Measurements from ENCODE around the gene PRKG1.
"Not testable (repeated sequence)": the region's sequence is repeated elsewhere in the genome, so short reads cannot be mapped to it uniquely, and the experiment has no call there.

PRKG1 gene

GRCh38 chr10:51340845-51341610 lies 266.7 kb downstream of the PRKG1 start:
- DNase-seq = no peak

GRCh38 chr10:51341745-51342144 lies 267.5 kb downstream of the PRKG1 start:
- not testable (repeated sequence) for DNase-seq

- no peak for DNase-seq
These were observed 268.1 kb downstream of the PRKG1 start for GRCh38 chr10:51342381-51342780.

DNA sequence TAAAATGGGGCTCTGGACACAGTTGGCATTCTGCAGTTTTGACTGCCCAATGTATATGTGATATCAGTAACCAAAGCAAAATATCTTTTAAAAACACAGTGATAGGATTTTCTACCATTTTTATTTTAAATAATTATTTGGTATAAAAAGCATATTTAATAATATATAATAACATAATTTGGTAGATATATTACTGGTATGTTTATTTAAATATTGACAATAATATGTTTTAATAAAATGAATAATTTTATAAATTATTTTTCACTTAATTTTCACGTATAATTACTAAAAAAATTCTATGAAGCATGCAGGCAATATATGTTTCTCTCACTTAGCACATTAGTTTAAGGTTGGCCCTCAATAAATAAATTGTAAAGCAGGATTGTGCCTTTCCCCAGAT lies 269.1 kb downstream of the PRKG1 start:
- DNase-seq = no peak

DNA sequence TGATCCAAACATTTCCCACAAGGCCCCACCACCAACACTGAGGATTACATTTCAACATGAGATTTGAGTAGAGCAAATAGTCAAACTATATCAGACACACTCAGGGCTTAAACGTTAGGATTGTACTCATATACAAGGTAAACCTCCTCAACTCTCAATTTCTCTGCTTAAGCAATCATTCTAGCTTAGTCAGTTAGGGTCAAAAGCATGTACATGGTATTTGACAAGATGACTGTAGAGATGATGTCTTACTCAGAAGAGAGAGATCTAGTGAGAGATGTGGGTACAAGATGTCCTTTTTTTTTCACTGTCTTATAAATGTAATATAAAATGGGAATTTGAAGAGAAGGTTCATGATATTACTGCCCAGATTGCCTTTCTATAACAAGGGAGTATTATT lies 270.1 kb downstream of the PRKG1 start:
- DNase-seq = no peak

- DNase-seq = no peak
These were observed 274.3 kb downstream of the PRKG1 start for GRCh38 chr10:51348622-51349021.

- DNase-seq = no peak
These were observed 282.9 kb downstream of the PRKG1 start for GRCh38 chr10:51357170-51357569.

- DNase-seq = no peak
These were observed 283.9 kb downstream of the PRKG1 start for GRCh38 chr10:51358227-51358626.

DNA sequence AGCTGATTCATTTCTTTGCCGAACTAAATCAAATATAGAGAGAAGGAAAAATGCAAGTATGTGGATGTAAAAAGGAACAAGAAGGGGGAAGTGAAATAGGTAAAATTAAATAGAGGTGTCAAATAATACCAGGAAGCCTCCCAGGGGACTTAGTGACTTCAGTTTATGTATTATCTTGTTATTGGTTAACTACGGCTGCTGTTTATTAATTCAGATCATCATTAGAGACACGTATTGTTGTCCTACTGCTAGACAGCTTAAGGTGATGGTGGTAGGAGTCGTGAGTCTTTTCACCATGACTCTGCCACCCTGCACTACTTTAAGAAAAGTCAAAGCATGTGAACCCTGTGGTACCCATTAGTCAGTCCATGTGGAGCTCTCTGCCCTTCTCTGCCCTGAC lies 289.1 kb downstream of the PRKG1 start:
- DNase-seq = no peak

- no peak for DNase-seq
These were observed 290.4 kb downstream of the PRKG1 start for GRCh38 chr10:51364674-51365073.

- no peak for DNase-seq
These were observed 291.8 kb downstream of the PRKG1 start for GRCh38 chr10:51366044-51366443.

GRCh38 chr10:51367127-51367526 lies 292.8 kb downstream of the PRKG1 start:
- no peak for DNase-seq

DNA sequence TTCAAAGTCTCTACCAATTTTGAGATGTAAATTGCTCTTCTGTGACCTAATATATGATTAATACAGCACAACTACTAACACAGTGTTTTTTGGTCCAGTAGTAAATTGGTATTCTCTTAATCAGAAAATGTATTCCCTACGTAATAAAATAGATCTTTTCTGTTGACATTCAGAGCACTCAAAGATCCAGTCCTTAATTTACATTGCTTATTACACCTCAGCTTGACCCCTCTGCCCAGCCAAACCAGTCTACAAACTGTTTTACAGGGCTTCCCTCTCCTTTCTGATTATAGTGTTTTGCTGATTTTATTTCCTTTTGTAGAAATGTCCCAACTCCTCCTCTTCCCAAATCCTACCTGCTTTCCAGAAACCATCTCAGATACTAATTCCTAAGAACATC lies 293.4 kb downstream of the PRKG1 start:
- DNase-seq = no peak

GRCh38 chr10:51368943-51369342 lies 294.7 kb downstream of the PRKG1 start:
- no peak for DNase-seq

DNA sequence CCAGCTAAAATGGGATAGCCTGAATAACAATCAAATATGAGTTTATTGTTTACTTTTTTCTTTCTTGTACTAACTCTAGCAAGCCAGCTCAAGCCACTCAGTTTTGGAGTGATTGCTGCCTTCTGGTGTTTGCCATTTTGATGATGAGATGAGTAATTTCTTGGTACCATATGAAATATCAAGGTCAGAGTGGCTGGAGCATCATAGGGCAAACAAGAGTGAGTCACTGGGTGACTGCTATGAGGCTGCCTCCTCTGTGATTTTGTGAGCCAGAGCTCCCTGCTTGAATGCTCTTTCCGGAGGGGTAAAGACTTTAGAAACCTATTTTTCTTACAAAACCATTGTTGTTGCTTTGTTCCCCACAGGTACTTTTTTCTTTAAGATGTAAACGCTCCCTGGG lies 295.6 kb downstream of the PRKG1 start:
- no peak for DNase-seq

DNA sequence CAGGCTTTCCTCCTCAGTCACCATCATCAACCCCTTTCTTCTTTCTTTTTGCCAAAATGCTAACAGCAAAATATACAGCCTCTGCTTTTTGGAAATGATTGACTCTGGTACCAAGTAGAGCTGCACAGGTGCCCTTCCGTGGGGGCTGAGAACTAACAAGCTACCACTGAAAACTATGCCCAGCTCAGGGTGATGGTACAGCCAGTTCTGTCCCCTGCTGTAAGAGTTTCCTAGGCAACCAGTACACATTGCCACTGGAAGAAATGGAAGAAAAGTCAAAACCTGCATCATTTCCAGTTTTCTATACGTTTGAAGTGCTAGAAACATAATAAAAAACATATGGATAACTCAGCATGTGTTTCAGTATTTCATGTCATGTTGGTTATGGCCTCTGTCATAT lies 297.5 kb downstream of the PRKG1 start:
- no peak for DNase-seq

GRCh38 chr10:51375790-51376189 lies 301.5 kb downstream of the PRKG1 start:
- DNase-seq = no peak

DNA sequence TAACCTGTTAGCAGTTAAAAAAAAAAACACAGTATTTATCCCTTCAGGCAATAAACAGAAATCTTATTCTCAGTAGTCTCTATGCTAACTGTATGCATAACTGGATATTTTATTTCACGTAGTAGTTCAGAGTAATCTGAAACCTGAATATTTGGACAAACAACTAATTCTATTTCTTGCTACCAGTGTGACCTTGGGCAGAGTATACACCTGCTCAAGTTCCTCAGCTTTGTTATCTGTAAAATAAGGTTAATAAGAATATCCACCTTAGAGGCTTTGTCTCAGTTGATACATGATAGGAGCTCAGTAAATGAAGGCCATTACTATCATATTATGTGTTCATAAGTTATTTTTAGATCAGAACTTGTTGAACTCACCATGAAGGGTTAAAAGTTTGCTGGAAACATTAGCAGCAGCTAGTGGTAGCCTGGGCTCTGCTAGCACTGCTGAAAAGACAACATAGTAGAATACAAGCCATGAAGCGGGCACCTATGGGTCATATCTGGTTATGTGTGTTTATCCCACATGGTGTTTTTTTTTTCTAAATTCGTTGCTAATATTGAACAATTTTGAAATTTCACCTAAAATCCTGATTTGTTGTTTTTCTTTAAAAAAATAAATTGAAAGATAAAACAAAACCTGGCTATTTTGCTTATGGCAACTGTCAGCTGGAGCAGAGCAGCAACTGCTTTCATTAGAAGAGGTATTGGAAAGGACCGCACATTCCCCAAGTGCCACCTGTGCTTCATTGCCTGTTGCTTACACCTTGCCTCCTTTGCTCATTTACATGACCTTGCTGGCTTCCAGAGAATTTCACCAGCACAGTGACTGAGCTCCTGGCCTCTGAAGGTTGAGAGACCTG lies 303.0 kb downstream of the PRKG1 start:
- DNase-seq = no peak

DNA sequence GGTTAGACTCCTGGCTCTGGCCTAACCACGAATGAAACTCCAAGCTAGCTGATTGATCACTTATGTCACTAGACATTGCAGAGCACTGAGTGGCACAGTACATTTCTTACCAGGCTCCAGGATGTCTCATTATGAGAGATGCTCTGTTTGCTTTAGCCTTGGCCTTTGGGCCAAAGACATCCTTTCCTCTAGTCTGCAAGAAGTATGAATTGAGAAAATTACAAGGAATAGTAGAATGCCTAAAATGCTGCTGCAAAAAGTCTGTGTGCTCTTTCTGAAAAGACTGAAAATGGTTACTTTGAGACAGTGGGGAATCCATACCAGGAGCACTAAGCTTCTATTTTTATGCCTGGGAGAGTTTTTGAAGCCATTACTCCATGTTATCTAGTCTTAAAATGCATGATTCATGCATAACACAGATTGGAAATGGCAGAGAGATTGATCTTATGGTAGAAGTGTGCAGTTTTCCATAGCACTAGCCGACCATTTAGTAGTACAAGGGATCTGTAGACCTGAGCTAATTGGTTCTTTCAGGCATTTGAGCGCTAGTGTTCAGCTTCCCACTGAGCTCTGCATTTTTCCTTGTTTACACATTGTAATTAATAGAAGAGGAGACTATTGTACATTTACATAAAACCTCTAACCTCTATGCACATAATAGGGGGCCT lies 303.8 kb downstream of the PRKG1 start:
- DNase-seq = no peak

DNA sequence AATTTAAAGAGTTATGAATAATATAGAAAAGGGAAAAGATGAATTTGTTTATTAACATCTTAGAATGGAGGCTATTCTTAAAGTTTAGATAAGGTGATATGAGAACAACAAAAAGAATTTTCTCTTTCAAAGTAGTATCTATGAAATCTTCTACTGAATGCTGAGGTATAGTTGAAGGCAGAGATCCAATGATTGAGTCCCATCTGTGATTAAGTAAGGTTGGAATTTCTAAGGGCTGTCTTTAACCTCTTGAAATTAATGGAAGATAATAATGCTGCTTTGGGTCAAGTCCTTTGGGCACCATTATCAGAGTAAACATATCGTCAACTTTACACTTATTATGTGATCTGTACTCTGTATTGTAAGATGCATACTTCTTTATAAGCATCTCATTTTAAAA lies 307.9 kb downstream of the PRKG1 start:
- no peak for DNase-seq

- no peak for DNase-seq
These were observed 310.7 kb downstream of the PRKG1 start for GRCh38 chr10:51384971-51385370.

DNA sequence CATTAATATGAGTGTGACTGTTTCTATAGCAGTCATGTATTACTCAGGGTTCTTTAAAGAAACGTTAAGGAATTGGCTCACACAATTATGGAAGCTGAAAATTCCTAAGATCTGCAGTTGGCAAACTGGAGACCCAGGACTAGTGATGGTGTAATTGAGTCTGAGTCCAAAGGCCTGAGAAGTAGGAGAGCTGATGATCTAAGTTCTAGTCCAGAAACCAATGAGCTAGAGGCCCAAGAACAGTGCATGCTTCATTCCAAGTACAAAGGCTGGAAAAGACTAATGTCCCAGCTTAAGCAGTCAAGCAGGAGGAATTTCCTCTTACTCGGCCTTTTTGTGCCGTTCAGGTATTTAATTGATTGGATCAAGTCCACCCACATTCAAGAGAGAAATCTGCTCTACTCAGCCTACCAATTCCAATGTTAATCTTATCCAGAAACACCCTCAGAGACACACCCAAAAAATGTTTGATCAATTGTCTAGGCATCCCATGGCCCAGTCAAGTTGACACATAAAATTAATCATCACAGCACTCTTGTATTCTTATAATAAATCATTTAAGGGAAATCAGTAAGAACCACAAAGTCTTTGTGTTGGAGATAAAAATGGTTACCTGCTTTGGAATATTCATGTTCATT lies 312.1 kb downstream of the PRKG1 start:
- no peak for DNase-seq

Measured in activated gamma-delta T cell (primary cell).